KBM-7 (cell line): ENCODE results near the gene RHBDL3.

Experiments used
- DNase-seq: peaks from one replicate; pipeline ENCODE4 v3.0.0-alpha.2; 2015
- in situ Hi-C: fragments of 300-500 bp; cut with MboI; formaldehyde crosslinking; loops from 2 replicates; pipeline ENCODE4 v1.14.3; 2020; ENCODE audit warnings: low sequenced_read_pairs, low pct_unique_long_range_greater_than_20kb, mixed read lengths

Gene RHBDL3

DNA sequence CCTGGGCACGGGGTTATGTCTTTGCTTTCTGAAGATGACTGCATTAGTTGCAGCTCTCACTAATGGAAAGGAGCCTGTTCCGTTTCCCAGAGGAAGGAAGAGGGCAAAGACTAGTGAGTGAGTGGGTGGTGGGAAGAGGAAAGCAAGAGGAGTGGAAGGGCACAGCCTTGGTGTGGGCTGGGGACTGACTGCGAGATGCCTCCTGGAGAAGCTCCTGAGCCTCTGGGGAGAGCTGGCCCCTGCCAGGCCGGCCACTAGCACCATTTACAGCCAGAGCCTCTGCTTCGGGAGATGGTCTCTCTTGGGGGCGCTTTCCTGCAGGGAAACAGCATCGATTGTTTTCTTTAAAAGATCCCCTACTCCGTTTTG lies 825 bp upstream of the RHBDL3 start:
- no peak for DNase-seq
- in situ Hi-C loops, result no loop called here

DNA sequence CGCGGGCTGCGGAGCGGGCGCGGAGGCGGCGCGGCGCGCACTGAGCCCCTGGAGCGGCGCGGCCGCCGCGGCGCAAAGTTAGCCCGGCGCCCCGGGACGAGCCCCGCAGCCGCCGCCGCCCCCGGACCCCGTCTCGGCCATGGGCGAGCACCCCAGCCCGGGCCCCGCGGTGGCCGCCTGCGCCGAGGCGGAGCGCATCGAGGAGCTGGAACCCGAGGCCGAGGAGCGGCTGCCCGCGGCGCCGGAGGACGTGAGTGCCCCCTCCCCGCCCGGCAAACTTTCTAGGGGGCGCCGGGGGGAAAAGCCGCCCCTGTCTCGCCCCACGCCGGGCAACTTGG lies 388 bp downstream of the RHBDL3 start:
- no peak for DNase-seq
- in situ Hi-C loops, result no loop called here

DNA sequence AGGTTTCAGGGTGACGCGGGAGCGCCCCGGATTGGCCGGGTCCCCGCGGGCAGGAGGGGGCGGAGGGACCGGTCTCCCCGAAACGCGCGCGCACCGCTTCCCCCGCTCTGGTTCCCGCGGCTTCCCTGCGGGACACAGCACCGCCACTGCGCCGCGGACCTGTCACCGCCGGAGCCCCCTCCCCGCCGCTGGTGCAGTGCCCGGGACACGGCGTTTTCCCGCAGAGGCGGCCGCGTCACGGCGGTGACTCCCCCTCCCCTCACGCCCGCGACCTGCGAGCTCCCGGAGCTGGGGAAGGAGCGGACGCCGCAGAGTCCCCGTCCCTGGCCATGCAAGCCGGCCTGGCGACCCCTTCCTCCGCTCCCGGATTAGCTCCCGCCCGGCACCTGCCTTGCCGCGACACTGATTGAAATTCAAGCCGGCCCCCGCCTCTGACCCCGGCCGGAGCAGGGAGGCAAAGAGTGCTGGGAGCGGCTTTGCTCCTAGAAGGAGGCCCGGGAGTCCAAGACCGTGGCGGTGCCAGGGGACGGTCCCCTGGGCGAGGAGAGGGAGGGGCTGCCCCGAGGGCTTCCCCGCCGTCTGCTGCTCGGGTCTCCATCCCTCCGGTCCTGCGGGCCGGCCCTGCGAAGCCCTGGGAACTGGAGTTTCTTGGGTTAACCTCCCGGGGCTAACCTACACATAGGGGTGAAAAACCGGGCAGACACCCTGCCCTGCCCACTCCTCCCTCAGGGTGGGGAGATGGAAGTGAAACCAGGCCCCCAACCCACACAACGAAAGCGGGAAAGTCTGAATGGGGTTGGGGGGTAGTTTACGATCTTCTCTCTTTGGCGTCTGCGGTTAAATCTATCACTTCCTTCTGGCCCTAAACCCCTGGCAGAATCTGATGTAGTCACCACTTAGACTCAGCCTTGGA lies 1.0 kb downstream of the RHBDL3 start:
- DNase-seq, result peak; percentile 35
- in situ Hi-C loops, result no loop called here

DNA sequence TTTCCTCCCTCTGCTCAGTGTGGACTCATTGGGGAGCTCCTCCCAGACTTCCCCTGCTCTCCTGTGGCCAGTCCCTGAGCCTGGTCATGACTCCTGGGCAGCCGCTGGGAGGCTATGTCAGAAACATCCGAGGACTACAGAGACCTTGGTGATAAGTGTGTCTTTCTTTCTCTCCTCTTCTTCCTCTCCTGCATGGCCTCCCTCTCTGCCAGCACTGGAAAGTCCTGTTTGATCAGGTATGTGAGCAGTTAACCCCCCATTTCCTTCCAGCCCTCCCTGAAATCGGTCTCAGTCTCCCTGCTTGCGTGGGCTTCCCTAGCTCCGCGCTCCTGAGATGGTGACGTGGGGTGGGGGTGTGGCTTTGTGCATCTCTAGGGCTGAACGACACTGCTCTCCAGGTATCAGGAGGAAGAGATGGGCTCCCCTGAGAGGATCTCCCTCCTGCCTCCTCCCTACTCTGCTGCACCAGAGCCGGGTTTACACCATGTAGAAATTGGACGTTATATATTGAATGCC lies 2.1 kb downstream of the RHBDL3 start:
- DNase-seq, result no peak
- in situ Hi-C loops, result no loop called here

- DNase-seq, result no peak
- in situ Hi-C loops, result no loop called here
Measured at GRCh38 chr17:32268734-32269288, 3.2 kb downstream of the RHBDL3 start.

GRCh38 chr17:32269377-32269776 lies 3.7 kb downstream of the RHBDL3 start:
- in situ Hi-C loops, result no loop called here

GRCh38 chr17:32271844-32272243 lies 6.2 kb downstream of the RHBDL3 start:
- in situ Hi-C loops, result no loop called here
- no peak for DNase-seq

More at GRCh38 chr17:32269377-32269776, 3.7 kb downstream of the RHBDL3 start:
- no peak for DNase-seq

- in situ Hi-C loops, result no loop called here
Measured at GRCh38 chr17:32274101-32274500, 8.5 kb downstream of the RHBDL3 start.

DNA sequence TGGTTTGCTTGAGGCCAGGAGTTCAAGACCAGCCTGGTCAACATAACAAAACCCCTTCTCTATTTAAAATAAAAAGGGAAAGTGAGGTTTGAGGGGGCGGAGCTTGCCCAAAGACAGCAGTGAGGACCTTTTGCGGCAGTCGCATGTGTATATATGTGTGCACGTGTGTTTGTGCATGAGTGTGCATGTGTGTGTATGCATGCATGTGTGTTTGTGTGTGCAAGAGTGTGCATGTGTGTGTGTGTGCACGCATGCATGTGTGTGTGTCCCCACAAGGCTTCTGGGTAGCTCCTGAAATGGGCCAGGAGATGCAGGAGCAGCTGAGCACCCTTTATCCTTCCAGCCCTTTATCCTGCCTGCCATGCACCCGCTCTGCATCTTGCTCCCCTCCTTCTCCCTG lies 9.0 kb downstream of the RHBDL3 start:
- in situ Hi-C loops, result no loop called here
- no peak for DNase-seq

More at GRCh38 chr17:32274101-32274500, 8.5 kb downstream of the RHBDL3 start:
- no peak for DNase-seq

DNA sequence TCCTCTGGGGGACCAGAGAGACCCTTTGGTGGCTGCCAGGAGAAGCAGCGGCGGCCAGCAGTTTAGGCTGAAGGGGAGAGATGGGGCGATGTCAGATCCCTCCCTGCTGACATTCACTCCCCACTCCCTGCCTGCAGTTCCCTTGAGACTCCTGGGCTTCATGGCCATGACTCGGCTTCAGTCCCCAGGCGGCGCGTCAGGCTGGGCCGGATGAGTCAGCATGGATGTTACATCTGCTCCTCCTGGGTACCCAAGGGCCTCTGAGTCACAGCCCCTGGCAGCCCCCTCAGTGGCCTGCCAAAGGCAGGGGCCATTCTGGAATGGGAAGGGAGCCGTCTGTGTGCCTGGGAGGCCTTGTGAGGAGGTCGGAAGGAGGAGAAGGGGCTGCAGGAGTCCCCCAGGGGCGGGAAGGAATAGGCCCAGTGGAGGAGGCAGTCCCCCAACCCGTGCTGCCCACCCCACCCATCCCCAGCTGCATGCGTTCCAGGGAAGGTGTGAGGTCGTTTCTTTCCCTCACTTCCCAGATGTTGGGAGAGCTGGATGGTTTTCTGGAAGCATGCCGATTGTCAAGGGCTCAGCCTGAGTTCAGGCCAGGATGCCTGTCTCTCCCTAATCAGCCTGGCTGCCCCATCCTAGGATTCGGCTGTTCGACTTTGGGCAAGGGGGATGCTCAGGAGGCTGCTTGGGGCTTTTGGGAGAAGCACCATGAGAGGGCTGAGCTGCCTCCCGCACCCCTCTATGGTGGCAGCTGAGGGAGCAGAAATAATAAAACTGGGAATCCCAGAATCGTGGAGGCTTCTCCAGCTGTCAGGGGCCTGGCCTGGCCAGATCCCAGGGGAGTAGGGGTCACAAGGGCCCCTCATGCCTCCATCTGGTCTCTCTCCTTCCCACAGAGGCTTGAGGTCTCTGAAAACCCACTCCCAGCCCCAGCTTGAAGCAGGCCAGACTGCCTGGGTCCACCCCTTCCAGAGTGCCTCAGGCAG lies 9.7 kb downstream of the RHBDL3 start:
- no peak for DNase-seq
- in situ Hi-C loops, result no loop called here

- in situ Hi-C loops, result no loop called here
- peak; percentile 33 for DNase-seq
Measured at GRCh38 chr17:32276171-32276601, 10.6 kb downstream of the RHBDL3 start.

- in situ Hi-C loops, result no loop called here
- DNase-seq, result no peak
Measured at GRCh38 chr17:32277284-32277683, 11.7 kb downstream of the RHBDL3 start.

GRCh38 chr17:32278815-32279214 lies 13.2 kb downstream of the RHBDL3 start:
- in situ Hi-C loops, result no loop called here
- no peak for DNase-seq

DNA sequence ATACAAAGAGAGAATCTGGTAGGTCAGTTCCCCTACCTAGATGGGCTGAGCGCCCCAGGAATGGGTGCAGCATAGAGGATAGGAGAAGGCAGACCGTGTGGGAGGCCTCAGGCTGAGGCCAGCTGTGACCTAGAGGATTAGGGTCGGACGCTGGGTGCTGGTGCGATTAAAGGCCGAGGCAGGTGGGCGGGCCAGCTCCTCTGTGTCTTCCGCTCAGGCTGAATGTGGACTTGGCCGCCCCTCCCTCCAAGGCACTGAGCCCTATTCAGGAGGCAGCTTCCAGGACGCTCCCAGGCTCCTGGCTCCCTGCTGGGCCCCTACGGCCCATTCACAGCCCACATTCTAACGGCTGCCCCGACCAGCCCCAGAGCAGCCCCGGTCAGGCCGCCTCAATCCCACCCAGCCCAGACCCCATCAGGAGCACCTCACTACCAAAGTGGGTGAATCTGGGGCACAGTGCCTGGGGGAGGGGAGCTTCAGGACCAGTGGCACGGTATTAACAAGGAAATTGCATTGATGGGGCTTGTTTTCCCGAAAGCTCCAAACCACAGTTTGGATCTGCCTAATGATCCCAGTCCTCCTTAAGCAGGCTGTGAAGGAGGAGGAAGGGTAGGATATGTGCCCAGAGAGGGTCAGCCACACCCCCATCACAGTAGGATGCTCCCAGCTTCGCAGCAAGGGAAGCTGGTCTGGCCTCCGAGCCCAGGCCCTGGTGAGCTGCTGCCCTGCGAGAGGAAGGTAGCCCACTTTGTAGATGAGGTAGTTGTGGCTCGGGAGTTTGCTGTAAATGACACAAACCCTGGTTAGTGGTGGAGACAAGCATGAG lies 14.5 kb downstream of the RHBDL3 start:
- in situ Hi-C loops, result no loop called here
- DNase-seq, result no peak

DNA sequence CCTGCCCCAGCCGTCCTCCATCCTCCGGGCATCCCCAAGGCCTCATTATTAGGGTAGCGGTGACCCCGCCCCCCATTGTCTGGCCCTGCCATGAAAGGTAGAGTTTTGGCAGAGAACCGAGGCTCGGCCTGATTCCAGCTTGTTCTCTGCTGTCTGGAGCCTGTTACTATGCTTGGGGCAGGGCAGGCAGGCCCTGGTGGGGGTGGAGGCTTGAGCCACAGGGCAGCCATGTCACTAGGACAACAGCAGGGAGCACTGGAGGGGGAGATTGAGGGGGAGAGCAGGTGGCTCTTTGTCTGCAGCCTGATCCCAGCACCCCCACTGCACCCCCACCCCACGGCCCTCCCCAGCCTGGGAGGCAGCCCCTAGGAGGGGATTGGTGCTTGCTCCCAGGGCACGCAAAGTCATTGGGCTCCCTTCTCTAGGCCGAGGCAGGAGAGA lies 15.4 kb downstream of the RHBDL3 start:
- DNase-seq, result no peak
- in situ Hi-C loops, result no loop called here

- in situ Hi-C loops, result no loop called here
- no peak for DNase-seq
Measured at GRCh38 chr17:32283745-32284201, 18.1 kb downstream of the RHBDL3 start.

DNA sequence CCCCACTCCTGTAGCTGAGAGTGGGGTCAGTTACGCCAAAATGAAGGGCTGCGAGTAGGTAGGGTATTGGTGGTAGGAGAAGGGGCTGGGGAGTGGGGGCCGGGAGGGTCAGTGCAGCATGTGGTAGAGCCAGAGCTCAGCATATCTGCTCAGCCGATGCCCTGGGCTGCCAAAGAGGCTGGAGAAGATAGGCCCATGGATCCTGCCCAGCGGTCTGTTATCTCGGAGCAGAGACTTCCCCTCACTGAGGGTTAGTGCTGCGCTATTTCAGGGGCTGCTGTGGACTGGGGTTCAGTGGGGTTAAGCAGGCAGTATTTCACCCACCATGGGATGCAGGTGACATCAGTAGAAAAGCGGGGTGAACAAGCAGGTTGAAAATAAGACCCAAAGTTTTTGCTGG lies 19.7 kb downstream of the RHBDL3 start:
- in situ Hi-C loops, result no loop called here

DNA sequence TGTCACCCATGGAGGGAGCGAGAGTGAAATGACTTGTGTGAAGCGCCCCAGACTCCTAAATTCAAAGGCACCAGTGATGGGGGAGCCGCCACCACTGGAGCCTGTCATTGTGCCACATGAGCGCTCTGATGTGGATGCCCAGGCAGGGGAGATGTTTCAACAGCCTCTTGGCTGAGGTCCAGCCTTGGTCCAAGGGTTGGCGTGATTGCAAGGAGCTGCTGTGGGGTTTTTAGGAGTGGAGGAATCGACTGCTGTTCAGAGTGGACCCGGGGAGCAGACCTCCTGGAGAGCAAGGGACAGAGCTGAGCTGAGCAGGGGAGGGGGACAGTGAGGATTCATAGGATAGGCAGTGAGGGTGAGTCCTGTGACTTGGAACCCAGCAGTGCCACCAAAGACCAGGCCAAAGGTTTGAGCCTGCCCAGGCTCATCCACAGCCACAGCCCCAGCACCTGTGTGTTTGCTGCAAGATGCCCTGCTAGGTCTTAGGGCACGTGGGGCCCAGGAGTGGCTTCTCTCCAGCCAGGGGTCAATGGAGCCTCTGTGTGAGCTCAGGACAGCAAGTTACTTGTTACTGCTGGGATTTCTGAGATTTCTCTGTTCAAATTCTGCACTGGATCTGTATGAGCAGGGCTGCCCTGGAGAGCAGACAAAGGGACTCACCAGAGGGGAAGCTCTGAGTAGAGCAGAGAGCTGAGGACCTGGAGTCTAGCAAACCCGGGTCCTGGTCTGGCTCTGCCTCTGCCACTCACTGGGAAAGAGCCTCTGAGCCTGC lies 20.3 kb downstream of the RHBDL3 start:
- in situ Hi-C loops, result no loop called here
- no peak for DNase-seq

More for the DNA sequence above, 19.7 kb downstream of the RHBDL3 start:
- no peak for DNase-seq
